Prostate gland (tissue), 2 donors: ENCODE results near the gene L1CAM.

Experiments used
- CTCF ChIP-seq, 4 experiments: fragments of 200-600 bp in 2 of 4; fragments of 450-650 bp in 2 of 4; sonication (generic) in 2 of 4; IDR thresholded peaks; 1 replicate in 3 of 4; 2 replicates in 1 of 4; pipeline ENCODE4 v1.5.1; 2016 to 2019; ENCODE audit warnings: antibody characterized with exemption in 4 of 4, mild to moderate bottlenecking in 2 of 4, moderate library complexity in 2 of 4
- POLR2A ChIP-seq: fragments of 450-650 bp; IDR thresholded peaks from one replicate; pipeline ENCODE4 v1.6.1; 2016; ENCODE audit warnings: antibody characterized with exemption, mild to moderate bottlenecking

GRCh38 chrX:153867139-153867538 is 18.8 kb downstream of the L1CAM start:
- no peak for TF ChIP-seq CTCF (IDR thresholded peaks at IDR 0.05)
- no peak for TF ChIP-seq POLR2A
